Activated CD8-positive, alpha-beta memory T cell treated with anti-CD3 and anti-CD28 coated beads, Interleukin-2, amount 50 U/mL, for 1 hour (primary cell): ENCODE data around the gene IRF8.
"Not testable (repeated sequence)": the region's sequence is repeated elsewhere in the genome, so short reads cannot be mapped to it uniquely, and the experiment has no call there.

ENCODE experiments used
- DNase-seq: peaks from one replicate; pipeline ENCODE4 v3.0.0-alpha.2; 2020; ENCODE audit errors: extremely low read depth

Gene IRF8

GRCh38 chr16:85935391-85935973 is 36.5 kb downstream of the IRF8 start:
- DNase-seq: no peak

GRCh38 chr16:85935974-85936760 is 37.2 kb downstream of the IRF8 start:
- peak; percentile 66 for DNase-seq

- no peak for DNase-seq
Measured at GRCh38 chr16:85936816-85937215, 37.9 kb downstream of the IRF8 start.

- no peak for DNase-seq
Measured at GRCh38 chr16:85940214-85940613, 41.3 kb downstream of the IRF8 start.

GRCh38 chr16:85941863-85942644 is 43.1 kb downstream of the IRF8 start:
- DNase-seq: no peak

- DNase-seq: not testable (repeated sequence)
Measured at GRCh38 chr16:85942659-85943058, 43.7 kb downstream of the IRF8 start.

- DNase-seq: no peak
Measured at GRCh38 chr16:85943711-85944110, 44.7 kb downstream of the IRF8 start.

- no peak for DNase-seq
Measured at GRCh38 chr16:85944572-85945423, 45.8 kb downstream of the IRF8 start.

GRCh38 chr16:85945424-85945751 is 46.4 kb downstream of the IRF8 start:
- no peak for DNase-seq

GRCh38 chr16:85946541-85947124 is 47.7 kb downstream of the IRF8 start:
- DNase-seq: no peak

- DNase-seq: no peak
Measured at GRCh38 chr16:85947230-85948137, 48.5 kb downstream of the IRF8 start.

GRCh38 chr16:85948138-85948509 is 49.2 kb downstream of the IRF8 start:
- DNase-seq: no peak

GRCh38 chr16:85948616-85949265 is 49.8 kb downstream of the IRF8 start:
- no peak for DNase-seq

GRCh38 chr16:85950136-85950918 is 51.4 kb downstream of the IRF8 start:
- no peak for DNase-seq

- DNase-seq: no peak
Measured at GRCh38 chr16:85952197-85952596, 53.2 kb downstream of the IRF8 start.

GRCh38 chr16:85952811-85953210 is 53.8 kb downstream of the IRF8 start:
- DNase-seq: no peak

GRCh38 chr16:85954927-85955519 is 56.1 kb downstream of the IRF8 start:
- DNase-seq: no peak

- DNase-seq: no peak
Measured at GRCh38 chr16:85955566-85955965, 56.6 kb downstream of the IRF8 start.

GRCh38 chr16:85956426-85956825 is 57.5 kb downstream of the IRF8 start:
- no peak for DNase-seq
